Spleen (tissue), 11 donors: ENCODE measurements around the gene ENOX1. TPM values are rescaled to one million over a fixed set of nuclear protein-coding genes. Genes with fewer than 3 reads are reported as not detected.

Experiments
- DNase-seq: peaks from one replicate; pipeline ENCODE4 v3.0.0-alpha.2; 2020
- H3K27ac ChIP-seq, 8 donors: fragments of 200-600 bp; sonication (generic) in 7 of 8; 1 replicate in 4 of 8; 2 replicates in 4 of 8; pipeline versions ENCODE4 v1.5.0 to v1.8.0; 2016 to 2021; ENCODE audit warnings: inconsistent platforms in 4 of 8, mild to moderate bottlenecking in 4 of 8, moderate library complexity in 1 of 8
- H3K27me3 ChIP-seq, 7 donors: fragments of 200-600 bp; sonication (generic) in 6 of 7; replicated peaks in 1 of 7; 1 replicate in 4 of 7; 2 replicates in 3 of 7; pipeline versions ENCODE4 v1.5.0 to v1.8.0; 2016 to 2021; ENCODE audit warnings: inconsistent platforms in 3 of 7, mild to moderate bottlenecking in 1 of 7
- H3K36me3 ChIP-seq, 6 donors: fragments of 200-600 bp; sonication (generic) in 5 of 6; 1 replicate in 4 of 6; 2 replicates in 2 of 6; pipeline versions ENCODE4 v1.5.0 to v1.8.0; 2016 to 2021; ENCODE audit warnings: inconsistent platforms in 2 of 6
- H3K4me1 ChIP-seq, 6 donors: fragments of 200-600 bp; sonication (generic) in 5 of 6; 1 replicate in 3 of 6; 2 replicates in 3 of 6; pipeline versions ENCODE4 v1.5.0 to v1.8.0; 2016 to 2021; ENCODE audit warnings: inconsistent platforms in 3 of 6
- H3K4me3 ChIP-seq, 8 donors: fragments of 200-600 bp; sonication (generic) in 7 of 8; 1 replicate in 4 of 8; 2 replicates in 4 of 8; pipeline versions ENCODE4 v1.5.0 to v1.8.0; 2016 to 2021; ENCODE audit warnings: inconsistent platforms in 4 of 8, mild to moderate bottlenecking in 4 of 8, moderate library complexity in 2 of 8
- H3K9me3 ChIP-seq, 8 donors: fragments of 200-600 bp; sonication (generic) in 7 of 8; 1 replicate in 4 of 8; 2 replicates in 4 of 8; pipeline versions ENCODE4 v1.5.0 to v1.8.0; 2016 to 2021; ENCODE audit warnings: inconsistent platforms in 4 of 8
- POLR2A ChIP-seq, 3 donors: fragments of 450-650 bp; IDR thresholded peaks; one replicate each; pipeline ENCODE4 v1.5.1; 2017; ENCODE audit warnings: antibody characterized with exemption in 3 of 3, mild to moderate bottlenecking in 1 of 3
- POLR2AphosphoS5 ChIP-seq, 3 donors: sonication (generic); formaldehyde crosslinking; IDR thresholded peaks; one replicate each; pipeline ENCODE4 v1.5.1; 2017; ENCODE audit warnings: antibody characterized with exemption in 3 of 3
- WGBS, 5 donors: extraction: QIAGEN DNeasy Blood & Tissue Kit in 3 of 5; methylation state at CpG; one replicate each; pipeline versions ENCODE4 v1.1.5 to v1.1.7; 2013 to 2018; 5-methylcytosine and 5-hydroxymethylcytosine counted together
- intact Hi-C: fragments of 100-400 bp; cut with DNase I; formaldehyde crosslinking; loops from one replicate; pipeline ENCODE4 v1.15.0; 2023; ENCODE audit warnings: low total_unique reads
- polyA plus RNA-seq, 3 donors: library from polyadenylated mRNA; stranded (reverse); fragments of 200-250 nt; gene quantifications; one replicate each; pipeline ENCODE4 v1.2.1, GENCODE V29; 2013
- total RNA-seq, 7 donors: library from RNA; depleted of rRNA in 3 of 7; stranded (reverse); fragments of >200 nt in 3 of 7; fragmentation: NEBNext Ultra II Directional in 4 of 7; extraction: Animal tissue kit (Norgen Biotek cat#: 25700) in 4 of 7; gene quantifications; one replicate each; pipeline versions ENCODE4 v1.1.0 to v1.2.1, GENCODE V29; 2016 to 2021
- TF ChIP-seq, protein P1 (sequence below), 11 experiments: fragments of 200-600 bp in 7 of 11; fragments of 450-650 bp in 4 of 11; sonication (generic) in 4 of 11; IDR thresholded peaks in 8 of 11; conservative IDR thresholded peaks in 3 of 11; 1 replicate in 7 of 11; 2 replicates in 4 of 11; pipeline versions ENCODE4 v1.4.0 to v1.8.0; 2016 to 2021; ENCODE audit warnings: antibody characterized with exemption in 11 of 11, inconsistent platforms in 4 of 11, mild to moderate bottlenecking in 1 of 11
- donor health status: healthy with polysubstance abuse.
- donor health status: DM: no; HTN: no; CAD: no; lungs with moderate emphysema.
- donor health status: DM: no; HTN: no; CAD: no.
- donor health status: Bipolar disorder and iron deficiency.
- donor health status: healthy.
- donor health status: DM: no; HTN: no; CAD: no.
- donor health status: DM: yes; HTN: yes; CAD: no.

ENOX1 gene
- total and polyA plus RNA-seq, 10 donors: 0.42 to 1.3 (median 0.54) TPM; not detected in 1

DNA sequence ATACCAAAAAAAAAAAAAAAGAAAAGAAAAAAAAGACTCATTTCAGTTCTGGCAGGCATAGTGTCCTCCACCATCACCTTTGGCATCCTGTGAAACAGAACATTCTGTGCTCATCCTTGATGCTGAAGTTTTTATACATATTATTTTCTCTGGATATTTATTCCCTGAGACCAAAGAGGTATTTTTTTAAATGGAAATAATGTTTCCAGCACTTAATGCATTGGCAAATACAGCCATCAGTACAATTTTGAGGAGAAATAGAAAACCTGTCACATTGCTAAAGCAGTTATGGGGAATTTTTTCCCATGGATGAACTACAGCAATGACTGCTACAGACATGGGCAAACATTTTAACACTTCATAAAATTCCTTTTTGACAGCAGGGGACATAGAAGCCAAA is 451.0 kb downstream of the ENOX1 start:
- no peaks in the 10 kb centered on the region for H3K9me3 ChIP-seq
- H3K27ac ChIP-seq: no peak overlapping the region
- intact Hi-C loops: no loop called here
- no peaks in the 10 kb centered on the region for H3K36me3 ChIP-seq
- H3K4me1 ChIP-seq: no peaks in the 10 kb centered on the region
- DNase-seq: no peak
- H3K4me3 ChIP-seq: no peak overlapping the region
- no peak for TF ChIP-seq POLR2AphosphoS5 (IDR thresholded peaks at IDR 0.05)
- TF ChIP-seq, protein P1, sequence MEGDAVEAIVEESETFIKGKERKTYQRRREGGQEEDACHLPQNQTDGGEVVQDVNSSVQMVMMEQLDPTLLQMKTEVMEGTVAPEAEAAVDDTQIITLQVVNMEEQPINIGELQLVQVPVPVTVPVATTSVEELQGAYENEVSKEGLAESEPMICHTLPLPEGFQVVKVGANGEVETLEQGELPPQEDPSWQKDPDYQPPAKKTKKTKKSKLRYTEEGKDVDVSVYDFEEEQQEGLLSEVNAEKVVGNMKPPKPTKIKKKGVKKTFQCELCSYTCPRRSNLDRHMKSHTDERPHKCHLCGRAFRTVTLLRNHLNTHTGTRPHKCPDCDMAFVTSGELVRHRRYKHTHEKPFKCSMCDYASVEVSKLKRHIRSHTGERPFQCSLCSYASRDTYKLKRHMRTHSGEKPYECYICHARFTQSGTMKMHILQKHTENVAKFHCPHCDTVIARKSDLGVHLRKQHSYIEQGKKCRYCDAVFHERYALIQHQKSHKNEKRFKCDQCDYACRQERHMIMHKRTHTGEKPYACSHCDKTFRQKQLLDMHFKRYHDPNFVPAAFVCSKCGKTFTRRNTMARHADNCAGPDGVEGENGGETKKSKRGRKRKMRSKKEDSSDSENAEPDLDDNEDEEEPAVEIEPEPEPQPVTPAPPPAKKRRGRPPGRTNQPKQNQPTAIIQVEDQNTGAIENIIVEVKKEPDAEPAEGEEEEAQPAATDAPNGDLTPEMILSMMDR (IDR thresholded peaks at IDR 0.05 in 8 of 11, conservative IDR thresholded peaks at IDR 0.05 in 3 of 11): no peak
- TF ChIP-seq POLR2A (IDR thresholded peaks at IDR 0.05): no peak
- H3K27me3 ChIP-seq: no peaks in the 10 kb centered on the region

DNA sequence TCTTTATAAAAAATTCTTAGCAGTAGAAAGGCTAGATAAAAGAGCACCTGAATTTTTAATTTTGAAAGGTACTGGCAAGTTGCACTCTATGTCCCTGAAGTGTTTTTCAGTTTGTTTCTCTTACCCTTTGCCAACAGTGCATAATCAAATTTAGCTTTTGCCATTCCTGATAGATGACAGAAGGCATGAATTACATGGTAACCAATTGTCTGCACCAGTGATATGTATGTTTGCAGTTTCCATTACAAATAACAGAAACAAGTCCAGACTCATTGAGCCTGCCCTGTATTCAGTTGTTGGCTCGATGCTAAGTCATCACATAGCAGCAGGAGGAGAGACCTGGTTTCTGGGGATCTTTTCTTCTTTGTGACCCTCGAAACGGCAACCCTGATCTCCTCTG is 453.6 kb downstream of the ENOX1 start:
- no peak overlapping the region for H3K27ac ChIP-seq
- DNase-seq: no peak
- no peaks in the 10 kb centered on the region for H3K36me3 ChIP-seq
- no peaks in the 10 kb centered on the region for H3K9me3 ChIP-seq
- intact Hi-C loops: no loop called here
- H3K27me3 ChIP-seq: no peaks in the 10 kb centered on the region
- 76 to 95% (median 85%) methylated on average over 3 of the region's 3 CpGs for WGBS, 5 donors
- no peaks in the 10 kb centered on the region for H3K4me1 ChIP-seq
- TF ChIP-seq, protein P1 (IDR thresholded peaks at IDR 0.05 in 8 of 11, conservative IDR thresholded peaks at IDR 0.05 in 3 of 11): no peak
- TF ChIP-seq POLR2AphosphoS5 (IDR thresholded peaks at IDR 0.05) (no peak), POLR2A (IDR thresholded peaks at IDR 0.05) (no peak)
- H3K4me3 ChIP-seq: no peak overlapping the region

DNA sequence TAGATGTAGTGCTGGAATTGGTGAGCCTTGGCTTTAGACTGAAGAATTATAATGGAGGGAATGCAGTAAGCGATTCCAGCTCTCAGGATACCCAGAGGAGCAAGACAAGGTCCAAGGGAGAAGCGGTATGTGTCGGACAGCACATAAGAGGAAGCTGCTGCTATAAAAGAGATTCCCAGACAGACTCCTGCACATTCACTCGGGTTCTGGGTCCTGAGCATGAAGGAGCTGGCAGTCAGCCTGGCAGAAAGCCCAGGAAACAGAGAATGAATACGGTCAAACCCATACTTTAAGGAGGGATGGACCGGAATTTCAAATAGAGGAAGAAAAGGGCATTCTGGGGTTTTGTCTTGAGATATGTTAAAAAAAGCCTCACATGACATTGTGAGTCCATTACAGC is 455.1 kb downstream of the ENOX1 start:
- WGBS, 5 donors: 59 to 73% (median 69%) methylated on average over 6 of the region's 6 CpGs
- no peaks in the 10 kb centered on the region for H3K4me1 ChIP-seq
- DNase-seq: no peak

DNA sequence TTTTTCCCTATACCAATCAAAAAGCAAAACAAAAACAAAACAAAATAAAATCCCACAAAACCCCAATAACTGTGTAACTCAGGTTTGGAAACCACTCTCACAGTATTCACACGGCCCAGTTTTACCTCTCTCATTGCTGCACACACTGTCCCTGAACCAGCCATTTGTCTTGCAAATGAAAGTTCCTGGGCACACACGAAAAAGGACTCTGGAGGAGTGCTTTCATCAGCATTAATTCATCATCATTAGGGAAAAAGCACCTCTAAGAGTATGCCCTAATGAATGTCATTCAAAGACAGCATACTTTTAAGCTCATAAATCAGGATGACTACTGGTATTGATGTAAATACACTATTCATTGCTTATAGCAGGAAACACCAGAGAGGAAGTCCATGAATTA is 457.1 kb downstream of the ENOX1 start:
- 52 to 82% (median 74%) methylated on average over 2 of the region's 2 CpGs for WGBS, 5 donors
- H3K4me1 ChIP-seq: no peaks in the 10 kb centered on the region

More for the DNA sequence above, 455.1 kb downstream of the ENOX1 start:
- Histone ChIP-seq H3K27me3 (no peaks in the 10 kb centered on the region), H3K9me3 (no peaks in the 10 kb centered on the region), H3K4me3 (no peak overlapping the region), H3K36me3 (no peaks in the 10 kb centered on the region), H3K27ac (no peak overlapping the region)
- TF ChIP-seq POLR2A (IDR thresholded peaks at IDR 0.05): no peak
- no peak for TF ChIP-seq POLR2AphosphoS5 (IDR thresholded peaks at IDR 0.05)
- TF ChIP-seq, protein P1 (IDR thresholded peaks at IDR 0.05 in 8 of 11, conservative IDR thresholded peaks at IDR 0.05 in 3 of 11): no peak
- intact Hi-C loops: no loop called here

More for the DNA sequence above, 457.1 kb downstream of the ENOX1 start:
- no peaks in the 10 kb centered on the region for H3K9me3 ChIP-seq
- H3K36me3 ChIP-seq: no peaks in the 10 kb centered on the region
- no peak for DNase-seq
- no peak overlapping the region for H3K27ac ChIP-seq
- no peaks in the 10 kb centered on the region for H3K27me3 ChIP-seq
- H3K4me3 ChIP-seq: no peak overlapping the region
- TF ChIP-seq POLR2A (IDR thresholded peaks at IDR 0.05): no peak
- TF ChIP-seq, protein P1 (IDR thresholded peaks at IDR 0.05 in 8 of 11, conservative IDR thresholded peaks at IDR 0.05 in 3 of 11): no peak
- no peak for TF ChIP-seq POLR2AphosphoS5 (IDR thresholded peaks at IDR 0.05)
- intact Hi-C loops: no loop called here
